ENCODE data around the gene ARID3A.

Gene ARID3A

GRCh38 chr19:1007399-1008251 lies 81.8 kb downstream of the ARID3A start:
- DNase-seq = no peak

GRCh38 chr19:1008268-1009040 lies 82.6 kb downstream of the ARID3A start:
- no peak for DNase-seq

GRCh38 chr19:1009041-1009980 lies 83.5 kb downstream of the ARID3A start:
- DNase-seq = peak; percentile 83

- no peak for DNase-seq
Observed at GRCh38 chr19:1009981-1010538, 84.2 kb downstream of the ARID3A start.

GRCh38 chr19:1010586-1011510 lies 85.0 kb downstream of the ARID3A start:
- no peak for DNase-seq

GRCh38 chr19:1011831-1012333 lies 86.0 kb downstream of the ARID3A start:
- no peak for DNase-seq

GRCh38 chr19:1012334-1012733 lies 86.5 kb downstream of the ARID3A start:
- no peak for DNase-seq

GRCh38 chr19:1013218-1013617 lies 87.4 kb downstream of the ARID3A start:
- no peak for DNase-seq

GRCh38 chr19:1014161-1015060 lies 88.6 kb downstream of the ARID3A start:
- no peak for DNase-seq

GRCh38 chr19:1015061-1015781 lies 89.4 kb downstream of the ARID3A start:
- DNase-seq = no peak

GRCh38 chr19:1015782-1016646 lies 90.2 kb downstream of the ARID3A start:
- DNase-seq = no peak

- DNase-seq = no peak
Observed at GRCh38 chr19:1016647-1017114, 90.8 kb downstream of the ARID3A start.

GRCh38 chr19:1017115-1017905 lies 91.5 kb downstream of the ARID3A start:
- DNase-seq = no peak

GRCh38 chr19:1017906-1018305 lies 92.1 kb downstream of the ARID3A start:
- DNase-seq = no peak

GRCh38 chr19:1018393-1018792 lies 92.6 kb downstream of the ARID3A start:
- no peak for DNase-seq

- no peak for DNase-seq
Observed at GRCh38 chr19:1018932-1019615, 93.2 kb downstream of the ARID3A start.

- DNase-seq = no peak
Observed at GRCh38 chr19:1019616-1019961, 93.8 kb downstream of the ARID3A start.
